GOT3 (cell line): ENCODE measurements around the gene DDOST.
"Not testable (repeated sequence)": the region's sequence is repeated elsewhere in the genome, so short reads cannot be mapped to it uniquely, and the experiment has no call there.

ENCODE experiments used
- DNase-seq: peaks from one replicate; lab custom pipeline; 2025; ENCODE audit warnings: mixed read lengths; lab: John Stamatoyannopoulos, UW

Gene DDOST

DNA sequence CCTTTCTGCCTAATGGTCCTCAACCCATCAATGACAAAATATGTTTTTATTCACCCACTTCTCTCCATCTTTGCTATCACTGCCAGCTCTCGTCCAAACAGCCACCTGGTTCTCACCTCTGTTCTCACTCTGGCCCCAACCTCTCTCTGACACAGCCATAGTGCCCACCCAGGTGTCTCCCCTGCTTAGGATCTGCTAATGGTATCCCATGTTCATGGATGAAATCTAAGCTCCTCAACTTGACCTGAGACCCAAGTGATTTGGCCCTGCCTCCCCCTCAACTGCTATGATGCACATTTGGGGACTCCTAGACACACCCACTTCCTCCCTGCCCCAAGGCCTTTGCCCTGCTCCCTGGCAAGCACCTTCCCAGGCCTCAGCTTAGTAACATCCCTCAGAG is 30.7 kb upstream of the DDOST start:
- no peak for DNase-seq

- no peak for DNase-seq
Observed at GRCh38 chr1:20689645-20690056, 28.5 kb upstream of the DDOST start.

- DNase-seq: no peak
Observed at GRCh38 chr1:20686883-20687725, 25.9 kb upstream of the DDOST start.

DNA sequence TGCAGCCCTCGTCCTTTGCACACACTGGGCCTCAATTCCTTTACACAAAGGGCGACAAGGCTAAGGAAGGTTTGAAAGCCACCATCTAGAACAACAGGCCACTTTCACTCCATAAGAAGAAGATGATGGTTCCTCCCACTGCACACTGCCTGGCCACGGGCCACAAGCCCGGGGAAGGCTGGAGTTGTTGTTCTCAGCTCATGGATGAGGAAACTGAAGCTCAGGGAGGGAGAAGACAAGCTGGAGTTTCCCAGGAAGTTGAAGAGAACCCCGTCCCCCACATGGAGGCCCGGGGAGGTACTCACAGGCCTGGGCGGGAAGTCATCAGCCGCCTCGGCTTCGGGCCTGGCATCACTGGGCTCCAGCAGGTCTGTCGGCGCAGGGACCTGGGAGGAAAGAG is 24.6 kb upstream of the DDOST start:
- DNase-seq: no peak

- DNase-seq: no peak
Observed at GRCh38 chr1:20685099-20685662, 24.0 kb upstream of the DDOST start.

DNA sequence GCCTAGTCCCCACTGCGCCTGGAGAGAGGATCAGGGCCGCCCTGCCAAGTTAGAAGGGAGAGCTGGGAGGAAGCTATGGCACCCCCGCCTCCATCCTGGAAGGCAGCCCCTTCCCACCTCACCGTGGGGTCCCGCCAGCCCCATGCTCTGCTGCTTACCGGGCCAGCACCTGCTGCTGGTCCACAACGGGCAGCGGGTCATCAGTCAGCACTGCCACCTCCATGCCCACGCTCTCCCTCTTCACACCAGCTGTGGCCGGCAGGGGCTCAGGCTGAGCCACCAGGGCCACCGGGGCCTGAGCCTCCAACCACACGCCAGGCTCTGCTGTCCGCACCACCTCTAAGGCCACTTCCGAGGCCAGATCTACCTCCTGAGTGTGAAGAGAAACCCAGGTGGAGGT is 23.5 kb upstream of the DDOST start:
- no peak for DNase-seq

- no peak for DNase-seq
Observed at GRCh38 chr1:20684050-20684620, 23.0 kb upstream of the DDOST start.

- no peak for DNase-seq
Observed at GRCh38 chr1:20683614-20684013, 22.4 kb upstream of the DDOST start.

GRCh38 chr1:20682571-20683236 is 21.5 kb upstream of the DDOST start:
- no peak for DNase-seq

DNA sequence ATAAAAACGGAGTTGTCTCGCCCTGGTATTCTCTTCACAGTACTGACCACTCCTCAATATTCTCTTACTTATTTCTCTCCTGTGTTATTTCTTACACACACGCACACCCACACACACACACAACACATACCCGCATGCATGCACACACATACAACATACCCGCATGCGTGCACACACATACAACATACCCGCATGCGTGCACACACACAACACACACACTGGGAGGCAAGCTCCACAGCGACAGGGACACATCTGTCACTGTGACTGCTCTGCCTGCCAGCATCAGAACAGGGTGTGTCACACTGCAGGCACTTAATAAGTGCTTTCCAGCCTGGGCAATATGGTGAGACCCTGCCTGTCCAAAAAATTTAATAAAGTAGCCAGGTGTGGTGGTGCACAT is 20.8 kb upstream of the DDOST start:
- no peak for DNase-seq

- no peak for DNase-seq
Observed at GRCh38 chr1:20680269-20680668, 19.1 kb upstream of the DDOST start.

- DNase-seq: no peak
Observed at GRCh38 chr1:20678599-20678998, 17.4 kb upstream of the DDOST start.

GRCh38 chr1:20673626-20674025 is 12.5 kb upstream of the DDOST start:
- DNase-seq: not testable (repeated sequence)

GRCh38 chr1:20672265-20672632 is 11.1 kb upstream of the DDOST start:
- DNase-seq: no peak

- no peak for DNase-seq
Observed at GRCh38 chr1:20670936-20671335, 9.8 kb upstream of the DDOST start.

- DNase-seq: no peak
Observed at GRCh38 chr1:20668581-20668980, 7.4 kb upstream of the DDOST start.

DNA sequence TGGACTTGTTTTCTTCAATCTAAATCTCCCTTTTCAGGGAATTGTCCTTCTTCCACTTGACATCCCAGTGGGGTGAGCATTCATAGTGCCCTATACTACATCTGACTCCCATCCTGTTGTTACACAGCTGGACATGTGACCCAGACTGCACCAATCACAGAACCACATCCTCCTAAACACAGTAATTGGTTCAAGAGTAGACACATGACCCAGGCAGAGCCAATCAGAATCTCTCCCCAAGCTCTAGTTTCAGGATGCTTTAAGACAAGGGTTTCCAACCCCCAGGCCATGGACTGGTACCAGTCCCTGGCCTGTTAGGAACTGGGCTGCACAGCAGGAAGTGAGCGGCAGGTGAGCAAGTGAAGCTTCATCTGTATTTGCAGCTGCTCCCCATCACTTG is 5.6 kb upstream of the DDOST start:
- DNase-seq: no peak

GRCh38 chr1:20666146-20666545 is 5.0 kb upstream of the DDOST start:
- no peak for DNase-seq

GRCh38 chr1:20665726-20666125 is 4.6 kb upstream of the DDOST start:
- DNase-seq: no peak

- no peak for DNase-seq
Observed at GRCh38 chr1:20663969-20664715, 3.0 kb upstream of the DDOST start.

- no peak for DNase-seq
Observed at GRCh38 chr1:20663365-20663764, 2.2 kb upstream of the DDOST start.

- no peak for DNase-seq
Observed at GRCh38 chr1:20662110-20662475, 924 bp upstream of the DDOST start.
